ENCODE results near the gene STX3. TPM values are rescaled to one million over a fixed set of nuclear protein-coding genes. Genes with fewer than 3 reads are reported as not detected.
"Not testable (repeated sequence)": the region's sequence is repeated elsewhere in the genome, so short reads cannot be mapped to it uniquely, and the experiment has no call there.

STX3 gene
- total RNA-seq, 2 donors from 2014 or later: 20.8 to 58.5 TPM

DNA sequence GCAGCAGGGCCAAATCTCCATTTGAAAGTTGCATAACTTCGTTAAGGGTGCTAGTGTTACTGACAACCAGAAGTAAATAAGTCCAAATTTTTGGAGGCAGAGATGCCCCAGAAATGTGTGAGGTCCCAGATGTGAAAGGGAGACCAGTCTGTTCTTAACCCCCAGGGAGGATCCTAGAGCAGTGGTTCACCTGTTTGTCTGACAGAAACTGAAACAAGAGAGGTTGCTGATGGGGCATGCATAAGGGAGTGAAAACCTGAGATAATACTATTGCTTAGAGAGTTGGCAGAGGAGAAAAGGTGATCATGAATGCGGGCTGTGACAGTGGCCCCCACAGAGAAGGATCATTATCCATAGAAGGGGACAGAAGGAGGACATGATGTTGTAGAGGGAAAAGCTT lies 86.3 kb downstream of the STX3 start:
- H3K9me3 ChIP-seq: no peaks in the 10 kb centered on the region
- WGBS: 95% methylated on average over 2 of the region's 2 CpGs
- no peaks in the 10 kb centered on the region for H3K27me3 ChIP-seq (replicated peaks; ENCODE audit: insufficient read depth)
- H3K4me3 ChIP-seq: no peak overlapping the region
- intact Hi-C loops (cut with DNase I): no loop called here
- TF ChIP-seq, protein P1, sequence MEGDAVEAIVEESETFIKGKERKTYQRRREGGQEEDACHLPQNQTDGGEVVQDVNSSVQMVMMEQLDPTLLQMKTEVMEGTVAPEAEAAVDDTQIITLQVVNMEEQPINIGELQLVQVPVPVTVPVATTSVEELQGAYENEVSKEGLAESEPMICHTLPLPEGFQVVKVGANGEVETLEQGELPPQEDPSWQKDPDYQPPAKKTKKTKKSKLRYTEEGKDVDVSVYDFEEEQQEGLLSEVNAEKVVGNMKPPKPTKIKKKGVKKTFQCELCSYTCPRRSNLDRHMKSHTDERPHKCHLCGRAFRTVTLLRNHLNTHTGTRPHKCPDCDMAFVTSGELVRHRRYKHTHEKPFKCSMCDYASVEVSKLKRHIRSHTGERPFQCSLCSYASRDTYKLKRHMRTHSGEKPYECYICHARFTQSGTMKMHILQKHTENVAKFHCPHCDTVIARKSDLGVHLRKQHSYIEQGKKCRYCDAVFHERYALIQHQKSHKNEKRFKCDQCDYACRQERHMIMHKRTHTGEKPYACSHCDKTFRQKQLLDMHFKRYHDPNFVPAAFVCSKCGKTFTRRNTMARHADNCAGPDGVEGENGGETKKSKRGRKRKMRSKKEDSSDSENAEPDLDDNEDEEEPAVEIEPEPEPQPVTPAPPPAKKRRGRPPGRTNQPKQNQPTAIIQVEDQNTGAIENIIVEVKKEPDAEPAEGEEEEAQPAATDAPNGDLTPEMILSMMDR (IDR thresholded peaks at IDR 0.05): no peak
- TF ChIP-seq POLR2AphosphoS5 (IDR thresholded peaks at IDR 0.05) (no peak), POLR2A (IDR thresholded peaks at IDR 0.05) (no peak)
- no peak overlapping the region for H3K27ac ChIP-seq
- H3K36me3 ChIP-seq: no peaks in the 10 kb centered on the region
- no peak for DNase-seq (ENCODE audit: low spot score)
- no peaks in the 10 kb centered on the region for H3K4me1 ChIP-seq (replicated peaks)

DNA sequence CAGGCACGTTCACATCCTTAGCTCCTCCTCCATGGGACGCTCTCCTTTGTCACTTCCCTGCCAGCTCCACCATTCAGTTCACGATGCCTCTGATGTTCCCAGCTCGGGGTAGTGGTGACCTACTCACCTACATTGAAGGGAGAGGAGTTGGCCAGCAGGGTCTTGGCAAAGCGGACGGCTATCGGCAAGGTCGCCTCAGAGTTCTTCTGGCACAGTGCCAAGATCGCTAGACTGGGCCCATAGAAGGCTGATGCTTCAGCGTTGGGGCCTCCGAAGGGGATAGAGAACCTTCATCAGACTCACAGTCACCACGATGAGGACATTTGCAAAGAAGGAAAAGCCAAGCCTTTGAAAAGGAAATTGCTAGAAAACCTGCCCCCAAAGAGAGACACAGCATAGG lies 87.1 kb downstream of the STX3 start:
- Histone ChIP-seq H3K4me1 (replicated peaks) (no peaks in the 10 kb centered on the region), H3K36me3 (no peaks in the 10 kb centered on the region), H3K9me3 (no peaks in the 10 kb centered on the region), H3K27me3 (replicated peaks; ENCODE audit: insufficient read depth) (no peaks in the 10 kb centered on the region), H3K4me3 (no peak overlapping the region), H3K27ac (no peak overlapping the region)
- TF ChIP-seq POLR2AphosphoS5 (IDR thresholded peaks at IDR 0.05) (no peak), POLR2A (IDR thresholded peaks at IDR 0.05) (no peak)
- TF ChIP-seq, protein P1 (IDR thresholded peaks at IDR 0.05): no peak
- WGBS: 81% methylated on average over 12 of the region's 12 CpGs
- intact Hi-C loops (cut with DNase I): no loop called here
- DNase-seq (ENCODE audit: low spot score): no peak

DNA sequence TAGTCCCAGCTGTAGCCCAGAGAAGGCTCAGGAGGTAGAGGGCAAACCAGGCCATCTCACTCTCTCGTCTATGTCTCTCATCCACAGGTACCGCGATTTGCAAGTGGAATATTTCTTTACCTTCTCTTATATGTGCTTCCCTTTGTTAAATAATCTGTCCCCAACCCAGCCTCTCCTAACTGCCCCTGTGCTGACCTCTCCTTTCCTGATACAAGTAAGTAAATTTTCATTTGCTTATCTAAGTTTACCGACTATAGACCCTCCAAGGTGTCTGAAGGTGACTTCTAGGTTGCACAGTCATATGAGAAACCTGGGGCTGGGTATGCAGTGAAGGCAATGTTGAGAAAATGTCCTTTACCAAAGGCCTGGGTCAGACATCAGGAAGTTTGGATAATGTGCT lies 90.2 kb downstream of the STX3 start, which contains the start of gene CBLIF:
CBLIF (minus strand) TSS at position 101 of the 400 bp plus-strand sequence; CDS start at position 55, 46 bp downstream.
- Histone ChIP-seq H3K27me3 (replicated peaks; ENCODE audit: insufficient read depth) (no peaks in the 10 kb centered on the region), H3K27ac (no peak within 1 kb of the TSS), H3K9me3 (no peaks in the 10 kb centered on the region), H3K4me1 (replicated peaks) (no peaks in the 10 kb centered on the region), H3K4me3 (no peak within 1 kb of the TSS), H3K36me3 (no peaks in the 10 kb centered on the region)
- no peak for DNase-seq (ENCODE audit: low spot score)
- TF ChIP-seq POLR2A (IDR thresholded peaks at IDR 0.05) (no peak), POLR2AphosphoS5 (IDR thresholded peaks at IDR 0.05) (no peak)
- TF ChIP-seq, protein P1 (IDR thresholded peaks at IDR 0.05): no peak
- WGBS: 88% methylated on average over 4 of the region's 4 CpGs
- intact Hi-C loops (cut with DNase I): no loop called here

DNA sequence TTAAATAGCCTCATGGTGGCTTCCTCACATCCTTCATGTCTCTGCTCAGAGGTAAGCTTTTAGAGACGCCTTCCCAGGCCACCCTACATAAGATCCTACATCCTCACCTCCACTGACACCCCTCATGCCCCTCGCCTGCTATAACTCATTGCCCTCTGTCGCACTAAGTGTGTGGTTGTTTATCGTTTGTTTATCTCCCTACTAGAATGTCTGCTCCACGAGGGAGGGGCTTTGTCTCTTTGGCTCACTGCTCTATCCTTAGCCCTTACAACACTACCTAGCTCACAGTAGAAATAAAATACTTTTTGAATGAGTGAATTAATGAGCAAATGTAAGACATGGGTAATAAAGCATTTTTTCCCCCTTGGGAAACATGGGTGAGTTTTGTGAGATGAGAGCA lies 91.4 kb downstream of the STX3 start:
- Histone ChIP-seq H3K36me3 (no peaks in the 10 kb centered on the region), H3K9me3 (no peaks in the 10 kb centered on the region), H3K27me3 (replicated peaks; ENCODE audit: insufficient read depth) (no peaks in the 10 kb centered on the region), H3K4me1 (replicated peaks) (no peaks in the 10 kb centered on the region), H3K4me3 (no peak overlapping the region), H3K27ac (no peak overlapping the region)
- no peak for DNase-seq (ENCODE audit: low spot score)
- intact Hi-C loops (cut with DNase I): no loop called here
- WGBS: 62% methylated on average over 5 of the region's 5 CpGs
- TF ChIP-seq POLR2A (IDR thresholded peaks at IDR 0.05) (no peak), POLR2AphosphoS5 (IDR thresholded peaks at IDR 0.05) (no peak)
- TF ChIP-seq, protein P1 (IDR thresholded peaks at IDR 0.05): no peak

DNA sequence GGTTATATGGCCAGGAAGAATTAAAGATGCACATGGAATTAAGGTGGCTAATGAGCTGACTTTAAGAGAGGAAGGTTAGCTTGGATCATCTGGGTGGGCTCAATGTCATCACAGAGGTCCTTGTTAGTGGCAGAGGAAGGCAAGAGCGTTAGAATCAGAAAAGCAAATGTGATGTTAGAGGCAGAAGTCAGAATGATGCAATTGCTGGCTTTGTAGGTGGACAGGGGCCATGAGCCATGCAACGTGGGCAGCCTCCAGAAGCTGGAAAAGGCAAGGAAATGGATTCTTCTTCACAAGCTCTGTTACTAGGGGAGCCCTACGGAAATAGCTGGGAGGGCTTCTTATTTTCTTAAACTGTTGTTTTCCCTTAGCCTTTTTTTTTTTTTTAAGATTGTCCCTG lies 92.5 kb downstream of the STX3 start:
- no peaks in the 10 kb centered on the region for H3K36me3 ChIP-seq
- H3K27ac ChIP-seq: no peak overlapping the region
- no peak for DNase-seq (ENCODE audit: low spot score)
- intact Hi-C loops (cut with DNase I): no loop called here
- 88% methylated on average over 3 of the region's 3 CpGs for WGBS
- no peaks in the 10 kb centered on the region for H3K4me1 ChIP-seq (replicated peaks)
- TF ChIP-seq POLR2AphosphoS5 (IDR thresholded peaks at IDR 0.05): no peak
- TF ChIP-seq, protein P1 (IDR thresholded peaks at IDR 0.05): no peak
- TF ChIP-seq POLR2A (IDR thresholded peaks at IDR 0.05): no peak
- H3K27me3 ChIP-seq (replicated peaks; ENCODE audit: insufficient read depth): no peaks in the 10 kb centered on the region
- H3K4me3 ChIP-seq: no peak overlapping the region
- no peaks in the 10 kb centered on the region for H3K9me3 ChIP-seq

DNA sequence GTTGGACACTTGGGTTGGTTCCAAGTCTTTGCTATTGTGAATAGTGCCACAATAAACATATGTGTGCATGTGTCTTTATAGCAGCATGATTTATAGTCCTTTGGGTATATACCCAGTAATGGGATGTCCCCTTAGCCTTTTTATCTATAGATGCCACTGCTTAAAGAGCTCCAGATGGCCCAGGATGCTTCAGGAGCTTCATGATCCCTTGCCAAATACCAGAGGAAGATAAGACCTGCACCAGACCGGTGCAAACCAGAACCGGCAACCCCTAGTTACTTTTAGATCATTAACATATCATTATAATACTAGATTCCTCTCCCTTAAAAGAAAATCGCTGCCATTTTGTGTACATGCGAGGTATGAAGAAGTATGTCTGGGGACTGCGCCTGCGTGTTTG lies 93.3 kb downstream of the STX3 start:
- H3K4me3 ChIP-seq; H3K27ac ChIP-seq; H3K4me1 ChIP-seq (replicated peaks); intact Hi-C loops (cut with DNase I); DNase-seq (ENCODE audit: low spot score); H3K9me3 ChIP-seq; H3K36me3 ChIP-seq; H3K27me3 ChIP-seq (replicated peaks; ENCODE audit: insufficient read depth): not testable (repeated sequence)
- WGBS: 93% methylated on average over 6 of the region's 6 CpGs

Measured in prostate gland (tissue), 2 donors.